ENCODE measurements around the gene IL1RAPL1.
"Not testable (repeated sequence)": the region's sequence is repeated elsewhere in the genome, so short reads cannot be mapped to it uniquely, and the experiment has no call there.

The IL1RAPL1 gene

DNA sequence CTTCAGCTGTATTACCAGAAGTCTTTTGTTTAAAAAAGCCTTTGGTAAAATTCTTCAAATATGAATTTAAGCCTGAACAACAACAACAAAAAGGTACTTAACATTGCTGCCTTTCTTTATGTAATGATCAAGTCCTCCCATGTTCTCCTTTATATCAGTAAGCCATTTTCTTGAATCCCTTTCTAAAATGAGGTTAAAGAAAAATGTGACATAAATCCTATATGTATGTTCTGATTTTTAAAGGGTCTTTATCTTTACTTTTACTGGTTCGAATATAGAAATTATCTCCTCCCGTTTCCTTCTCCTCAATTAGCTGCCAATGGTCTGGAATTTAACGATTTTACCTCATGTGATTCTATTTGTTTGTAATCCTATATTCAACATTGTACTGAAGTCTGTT, 522.8 kb downstream of the IL1RAPL1 start:
- DNase-seq (ENCODE audit: low read depth in 2 of 2), result no peak

DNA sequence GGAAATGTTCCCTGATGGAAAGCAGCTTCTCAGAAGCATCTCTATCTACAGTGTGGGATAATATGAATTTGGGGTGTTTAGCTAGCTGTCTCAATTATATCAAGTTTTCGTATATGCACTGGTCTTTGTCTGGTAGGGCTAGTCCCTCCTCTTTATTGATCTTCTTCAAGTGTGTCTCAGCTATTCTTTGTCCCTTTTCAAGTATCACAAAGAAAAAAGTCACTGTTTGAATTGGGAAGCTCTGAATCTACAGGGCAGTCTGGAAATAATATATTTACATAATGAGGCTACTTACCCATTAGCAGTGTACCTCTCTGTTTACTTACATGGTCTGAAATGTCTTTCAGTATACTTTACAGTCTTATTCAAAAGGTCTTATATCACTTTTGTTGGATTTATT, 526.0 kb downstream of the IL1RAPL1 start:
- no peak for DNase-seq (ENCODE audit: low read depth in 2 of 2)

DNA sequence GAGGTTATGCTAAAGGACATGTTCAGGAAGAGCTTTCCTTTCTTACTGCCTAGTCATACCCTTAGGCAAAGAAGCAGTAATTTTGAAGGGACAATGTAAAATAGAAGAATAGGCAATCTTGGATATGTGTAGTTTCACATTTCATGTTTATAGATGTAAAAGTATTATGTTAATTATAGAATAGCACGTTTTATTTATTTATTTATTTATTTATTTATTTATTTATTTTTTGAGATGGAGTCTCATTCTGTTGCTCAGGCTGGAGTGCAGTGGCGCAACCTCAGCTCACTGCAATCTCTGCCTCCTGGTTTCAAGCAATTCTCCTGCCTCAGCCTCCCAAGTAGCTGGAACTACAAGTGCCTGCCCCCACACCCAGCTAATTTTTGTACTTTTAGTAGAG, 535.6 kb downstream of the IL1RAPL1 start:
- DNase-seq (ENCODE audit: low read depth in 2 of 2), result not testable (repeated sequence)

DNA sequence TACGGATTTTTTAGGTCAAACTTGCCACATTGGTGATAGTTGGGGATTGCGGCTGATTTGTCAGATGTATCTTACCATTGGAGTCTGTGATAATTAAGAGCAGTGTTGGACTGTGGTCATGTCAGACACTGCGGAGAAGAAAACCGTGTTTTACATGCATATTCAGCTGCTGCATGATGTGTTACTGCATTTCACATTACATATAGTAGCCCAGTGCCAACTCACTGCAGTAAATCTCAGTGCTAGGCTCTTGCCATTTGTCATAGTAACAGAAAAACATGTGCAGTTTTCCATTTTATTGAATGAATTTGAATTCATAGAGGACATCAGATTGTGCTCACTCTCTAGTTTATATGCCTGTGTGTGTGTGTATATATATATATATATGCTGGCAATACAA, 543.7 kb downstream of the IL1RAPL1 start:
- DNase-seq (ENCODE audit: low read depth in 2 of 2), result no peak

DNA sequence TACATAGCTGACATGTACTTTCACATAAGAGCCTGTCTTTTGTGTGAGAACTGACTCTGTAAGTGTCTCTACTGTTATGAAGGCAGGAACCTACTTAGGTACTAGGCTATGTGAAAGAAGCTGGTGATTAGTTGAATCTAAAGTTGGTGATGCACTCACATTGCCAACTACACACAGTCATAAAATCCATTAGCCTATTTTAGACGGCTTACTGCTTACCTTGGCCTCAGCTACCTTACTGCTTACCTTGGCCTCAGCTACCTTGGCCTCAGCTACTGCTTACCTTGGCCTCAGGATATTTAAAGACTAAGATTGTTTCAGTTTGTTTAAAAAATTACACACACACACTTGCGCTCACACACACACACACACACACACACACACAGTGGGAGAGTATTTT, 549.7 kb downstream of the IL1RAPL1 start:
- no peak for DNase-seq (ENCODE audit: low read depth in 2 of 2)

DNA sequence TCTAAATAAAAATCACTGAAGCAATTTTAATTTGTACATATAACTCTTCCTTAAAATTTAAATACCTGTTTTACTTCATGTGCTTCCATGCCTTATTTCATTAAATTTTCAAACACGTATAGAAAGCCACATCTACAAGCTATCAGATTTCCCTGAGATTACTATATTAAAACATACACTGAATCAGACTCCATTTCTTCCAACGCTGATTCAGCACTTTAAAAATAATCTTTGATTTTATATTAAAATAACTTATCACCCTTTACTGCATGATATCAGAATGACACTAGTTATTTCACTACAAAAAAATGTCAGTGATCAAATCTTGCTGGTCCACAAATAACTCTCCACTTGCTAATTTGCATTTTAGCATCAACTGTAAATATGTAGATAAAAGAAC, 550.8 kb downstream of the IL1RAPL1 start:
- DNase-seq (ENCODE audit: low read depth in 2 of 2), result no peak

DNA sequence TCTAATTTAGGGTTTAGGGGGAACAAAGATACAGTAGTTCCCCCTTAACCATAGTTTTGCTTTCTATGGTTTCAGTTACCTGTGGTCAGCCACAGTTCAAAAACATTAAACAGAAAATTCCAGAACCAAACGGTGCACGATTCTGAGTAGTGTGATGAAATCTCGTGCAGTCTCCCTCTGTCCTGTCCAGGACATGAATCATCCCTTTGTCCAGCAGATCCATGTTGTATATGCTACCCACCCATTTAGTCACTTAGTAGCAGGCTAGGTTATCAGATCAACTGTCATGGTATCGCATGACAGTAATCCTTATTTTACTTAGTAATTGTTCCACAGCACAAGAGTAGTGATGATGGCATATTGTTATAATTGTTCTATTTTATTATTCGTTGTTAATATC, 556.1 kb downstream of the IL1RAPL1 start:
- no peak for DNase-seq (ENCODE audit: low read depth in 2 of 2)

DNA sequence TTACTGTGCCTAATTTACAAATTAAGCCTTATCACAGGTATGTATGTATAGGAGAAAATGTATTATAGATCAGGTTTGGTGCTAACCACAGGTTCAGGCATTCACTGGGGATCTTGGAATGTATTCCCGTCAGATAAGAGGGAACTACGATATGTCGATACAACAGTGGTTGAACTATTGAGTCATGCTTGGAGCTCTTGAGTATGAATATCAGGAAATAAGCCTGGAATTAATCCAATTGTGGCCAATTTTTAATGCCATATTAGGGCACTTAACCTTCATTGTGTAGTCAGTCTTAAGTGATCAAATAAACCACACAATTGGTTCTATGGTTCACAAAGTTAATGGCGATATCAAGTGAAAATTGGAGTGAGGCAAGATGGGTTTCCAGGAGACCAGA, 556.5 kb downstream of the IL1RAPL1 start:
- DNase-seq (ENCODE audit: low read depth in 2 of 2), result no peak

DNA sequence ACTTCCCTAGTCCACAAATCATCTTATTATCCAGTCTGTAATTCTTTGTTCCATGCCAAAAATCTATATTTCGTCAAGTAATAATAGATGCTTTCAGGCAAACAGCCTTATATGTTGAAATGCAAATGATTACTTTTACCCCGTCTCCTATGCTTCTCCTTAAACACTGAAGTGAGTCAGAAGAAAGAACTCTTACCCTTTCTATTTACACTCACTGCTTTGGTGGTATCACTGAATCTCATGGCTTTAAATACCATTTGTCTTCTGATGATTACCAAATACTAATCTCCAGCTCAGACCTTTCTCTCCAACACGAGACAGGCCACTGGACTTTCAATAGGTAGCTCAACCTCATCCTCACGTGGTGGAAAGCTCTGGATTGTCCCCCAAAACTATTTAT, 558.1 kb downstream of the IL1RAPL1 start:
- DNase-seq (ENCODE audit: low read depth in 2 of 2), result no peak

DNA sequence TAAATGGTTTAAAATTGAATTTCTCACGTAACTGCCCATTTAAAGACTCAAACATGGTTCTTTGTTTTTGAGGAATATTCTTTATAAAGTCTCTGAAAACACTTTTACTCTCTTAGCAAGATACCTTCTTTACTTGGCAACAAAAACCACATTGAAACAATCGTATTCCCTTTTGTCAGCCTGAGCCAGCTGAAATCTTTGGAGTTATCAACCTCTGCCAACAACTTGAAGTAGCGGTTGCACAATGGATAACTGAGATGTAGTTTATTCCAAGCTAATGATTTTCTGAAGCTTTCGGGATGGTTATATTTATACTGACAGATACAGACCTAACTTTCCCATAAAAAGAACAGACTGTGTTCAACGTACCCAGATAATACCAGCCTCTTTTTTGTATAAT, 561.3 kb downstream of the IL1RAPL1 start:
- no peak for DNase-seq (ENCODE audit: low read depth in 2 of 2)

DNA sequence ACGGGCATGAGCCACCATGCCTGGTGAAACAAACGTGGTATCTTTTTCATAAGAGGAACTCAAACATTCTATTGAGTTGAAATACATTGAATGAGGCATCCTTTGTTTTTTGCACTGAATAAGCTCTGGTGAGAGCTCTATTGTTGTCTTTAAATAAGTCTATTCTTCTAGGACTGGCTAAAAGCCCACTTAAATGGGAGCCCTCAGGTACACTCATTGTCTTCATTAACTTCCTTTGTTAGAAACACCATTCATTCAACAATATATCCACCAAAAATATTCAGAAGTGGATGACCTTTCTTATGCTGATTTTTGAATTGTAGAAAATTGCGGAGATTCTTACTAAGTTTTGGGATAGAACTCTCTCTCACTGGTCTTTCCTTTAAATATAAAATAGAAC, 568.0 kb downstream of the IL1RAPL1 start:
- DNase-seq (ENCODE audit: low read depth in 2 of 2), result no peak

DNA sequence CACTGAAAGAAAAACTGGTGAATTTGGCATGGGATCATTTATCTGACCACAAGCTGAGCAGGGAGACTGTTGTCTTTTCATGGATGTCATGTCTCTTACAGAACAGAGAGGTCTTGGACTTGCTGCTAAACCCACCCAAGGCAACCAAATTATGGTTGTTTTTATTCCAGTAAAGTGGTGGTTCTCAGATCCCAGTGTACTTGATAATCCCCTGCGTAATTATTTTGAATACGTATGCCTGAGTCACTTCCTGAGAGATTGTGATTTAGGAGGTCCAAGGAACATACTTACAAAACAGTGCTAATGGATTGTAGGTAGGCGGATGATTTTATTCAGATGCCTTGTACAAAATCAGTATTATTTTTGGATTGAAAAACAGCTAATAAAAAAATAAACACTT, 585.6 kb downstream of the IL1RAPL1 start:
- DNase-seq (ENCODE audit: low read depth in 2 of 2), result no peak

DNA sequence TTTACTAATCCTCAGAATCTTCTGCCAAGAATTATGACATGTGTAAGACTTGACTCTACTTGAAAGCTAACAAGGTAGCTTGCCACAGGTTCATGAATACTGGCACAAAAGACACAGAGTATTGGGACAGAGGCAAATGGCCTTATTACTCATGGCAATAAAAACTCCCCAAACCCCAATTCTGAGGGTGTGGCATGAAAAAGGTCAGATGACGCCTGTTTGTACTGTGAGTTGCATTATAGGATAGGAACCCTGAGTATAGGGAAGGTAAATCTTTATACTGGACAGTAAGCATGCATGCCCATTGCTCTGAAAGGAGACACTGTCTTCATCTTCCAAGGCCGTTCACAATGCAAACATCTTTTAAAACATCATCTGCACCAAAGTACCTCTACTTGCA, 600.0 kb downstream of the IL1RAPL1 start:
- DNase-seq (ENCODE audit: low read depth in 2 of 2), result no peak

DNA sequence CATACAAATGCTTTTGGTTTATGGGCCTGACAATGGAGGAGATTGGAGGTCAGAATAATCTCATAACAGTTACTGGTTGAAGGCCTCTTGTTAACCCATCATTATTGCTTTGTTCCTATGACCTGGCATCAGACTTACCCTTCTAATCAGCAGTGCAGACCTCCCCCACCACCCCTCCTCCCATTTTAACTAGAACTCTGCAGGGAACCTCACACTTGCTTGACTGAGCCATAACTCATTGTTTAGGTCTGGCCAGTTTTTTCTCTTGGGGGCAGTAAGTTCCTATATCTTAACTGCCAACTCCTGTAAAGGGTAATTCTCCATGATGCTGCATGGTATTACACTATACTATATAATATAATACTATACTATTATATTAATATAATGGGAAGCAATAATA, 609.3 kb downstream of the IL1RAPL1 start:
- no peak for DNase-seq (ENCODE audit: low read depth in 2 of 2)

DNA sequence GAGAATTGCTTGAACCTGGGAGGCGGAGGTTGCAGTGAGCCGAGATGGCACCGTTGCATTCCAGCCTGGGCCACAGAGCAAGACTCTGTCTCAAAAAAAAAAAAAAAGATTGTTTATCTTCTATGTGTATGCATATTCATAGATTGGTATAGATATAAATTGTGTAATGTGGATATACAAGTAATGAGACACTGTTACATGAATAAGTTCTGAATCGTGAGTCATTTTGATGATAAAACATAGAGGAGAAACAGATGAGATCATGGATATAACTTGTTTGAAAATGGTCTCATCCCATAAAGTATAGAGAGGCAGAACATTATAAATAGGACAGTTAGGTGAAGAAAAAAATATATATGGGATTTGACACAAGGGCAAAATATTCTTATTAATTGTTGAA, 628.0 kb downstream of the IL1RAPL1 start:
- DNase-seq (ENCODE audit: low read depth in 2 of 2), result no peak

DNA sequence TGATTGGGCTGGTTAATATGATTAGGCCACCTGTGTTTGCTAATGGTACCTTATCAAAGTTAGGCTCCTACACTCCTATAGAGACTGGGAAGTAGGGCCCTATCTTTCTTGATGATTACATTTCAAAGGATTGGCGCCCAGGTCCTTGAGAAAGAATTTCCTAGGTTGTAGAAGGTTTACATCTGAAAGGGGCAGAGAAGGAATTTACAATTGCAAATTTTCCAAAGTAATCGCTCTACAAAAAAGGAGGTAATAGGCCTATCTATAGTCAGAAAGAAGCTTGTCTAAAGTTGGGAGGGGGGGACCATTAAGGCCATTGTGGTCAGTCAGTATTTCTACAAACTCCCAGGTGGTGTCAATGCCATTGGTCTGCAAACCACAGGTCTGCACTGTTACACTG, 638.4 kb downstream of the IL1RAPL1 start:
- DNase-seq (ENCODE audit: low read depth in 2 of 2), result no peak

DNA sequence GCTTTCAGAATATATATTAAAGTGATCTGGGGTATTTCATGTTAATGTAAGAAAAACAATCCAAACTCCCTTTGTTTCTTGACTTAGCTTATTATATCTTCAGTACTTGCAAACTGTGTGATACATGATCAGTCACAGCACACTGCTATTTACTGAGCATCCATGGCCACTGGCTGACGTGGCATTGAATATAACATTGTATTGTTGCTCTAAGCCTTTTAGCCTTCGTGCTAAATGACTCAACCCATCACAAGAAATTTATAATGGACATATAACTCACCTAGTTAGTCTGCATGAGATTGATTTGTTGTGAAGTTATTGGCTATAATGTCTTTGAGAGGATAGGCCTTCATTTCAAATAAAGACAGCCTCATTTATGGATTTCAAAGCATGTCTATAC, 642.6 kb downstream of the IL1RAPL1 start:
- DNase-seq (ENCODE audit: low read depth in 2 of 2), result no peak

DNA sequence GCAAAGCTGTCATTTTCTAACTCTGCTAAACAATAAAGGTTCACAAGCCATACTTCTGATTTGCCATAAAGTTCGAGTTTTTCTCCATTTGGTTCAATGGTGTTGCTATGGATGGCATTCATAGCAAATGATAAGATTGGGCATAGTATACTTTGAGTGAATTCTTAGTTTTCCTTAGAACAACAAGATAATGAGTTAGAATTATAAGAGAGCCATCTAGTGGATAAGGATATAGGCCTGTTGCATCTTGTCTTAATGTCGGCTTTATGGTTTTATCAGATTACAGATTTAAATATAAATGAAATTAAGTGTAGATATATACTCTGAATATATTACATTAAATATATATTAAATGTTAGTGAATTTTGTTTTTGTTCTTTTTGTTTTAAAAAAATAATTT, 644.6 kb downstream of the IL1RAPL1 start:
- no peak for DNase-seq (ENCODE audit: low read depth in 2 of 2)

DNA sequence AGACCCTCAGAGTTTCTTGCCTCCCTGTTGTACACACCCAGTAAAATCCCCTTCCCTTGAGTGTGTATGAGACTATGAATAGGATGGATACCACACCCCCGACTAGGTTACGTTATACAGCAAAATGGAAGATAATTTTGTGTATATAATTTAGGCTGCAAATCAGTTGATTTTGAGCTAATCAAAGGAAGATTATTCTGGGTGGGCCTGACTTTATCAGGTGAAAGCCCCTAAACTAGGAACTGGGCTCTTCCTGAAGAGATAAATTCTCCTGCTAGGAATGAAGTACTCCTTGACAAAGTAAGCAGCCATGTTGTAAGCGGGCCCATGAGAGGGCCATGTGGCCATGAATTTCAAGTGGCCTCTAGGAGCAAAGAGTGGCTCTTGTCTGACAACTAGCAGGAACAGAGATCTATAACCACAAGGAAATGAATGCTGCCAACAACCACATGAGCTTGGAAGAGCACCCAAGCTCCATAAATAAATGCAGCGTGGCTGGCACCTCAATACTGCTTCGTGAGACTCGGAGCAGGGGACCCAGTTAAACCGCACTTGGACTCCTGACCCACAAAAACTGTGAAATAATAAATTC, 646.4 kb downstream of the IL1RAPL1 start:
- no peak for DNase-seq (ENCODE audit: low read depth in 2 of 2)

DNA sequence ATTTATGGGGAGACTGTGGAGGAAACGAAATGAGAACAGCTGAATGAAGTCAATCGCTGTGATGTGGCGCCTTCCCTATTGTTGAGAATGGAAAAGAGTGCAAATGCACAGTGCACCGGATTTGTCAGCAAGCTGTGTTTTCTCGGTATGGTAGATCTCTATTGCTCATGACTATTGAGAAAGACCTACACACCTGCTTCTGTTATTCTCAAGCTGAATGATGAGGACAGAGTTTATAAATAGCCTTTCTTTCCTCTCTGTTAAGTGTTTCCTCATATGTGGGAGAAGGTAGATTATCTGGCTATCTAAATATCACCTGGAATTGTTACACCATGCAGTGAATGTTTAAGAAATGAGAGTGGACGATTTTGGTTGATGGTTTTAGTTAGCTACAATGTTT, 650.7 kb downstream of the IL1RAPL1 start:
- no peak for DNase-seq (ENCODE audit: low read depth in 2 of 2)

DNA sequence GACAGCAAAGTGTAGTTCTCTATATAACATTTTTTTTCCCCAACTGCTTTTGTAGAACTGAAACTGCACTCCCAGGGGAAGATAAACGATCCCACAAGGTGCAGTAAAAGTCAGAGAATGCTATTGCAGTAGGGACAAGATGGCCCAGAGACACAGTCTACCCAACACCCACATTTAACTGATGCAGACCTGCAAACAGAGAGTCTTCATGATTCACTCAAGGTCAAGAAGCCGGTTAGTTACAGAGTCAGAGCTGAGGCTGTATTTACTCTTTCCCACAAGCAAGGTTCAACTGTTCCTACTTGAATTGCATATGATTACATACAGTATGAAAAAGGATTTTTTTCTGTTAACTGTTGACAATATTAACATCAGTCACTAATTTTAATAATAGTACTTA, 654.6 kb downstream of the IL1RAPL1 start:
- DNase-seq (ENCODE audit: low read depth in 2 of 2), result no peak

DNA sequence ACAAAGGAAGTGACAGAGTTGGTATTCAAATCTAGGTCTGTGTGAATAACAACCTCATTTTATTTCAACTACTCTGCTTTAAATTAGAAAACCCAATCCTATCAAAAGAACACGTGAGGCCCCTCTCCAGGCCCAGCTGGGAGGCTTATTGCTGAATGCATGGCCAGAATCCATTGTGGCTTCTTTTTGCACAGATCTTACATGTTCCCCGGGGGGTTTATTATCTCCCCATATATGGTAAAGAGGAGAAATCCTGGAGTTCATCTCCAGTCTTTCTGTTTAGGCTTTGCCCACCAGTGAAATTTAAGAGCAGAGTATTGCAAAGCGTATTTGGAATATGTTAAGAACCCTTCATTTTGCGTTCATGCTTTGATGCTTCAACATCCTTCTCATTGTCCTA, 655.6 kb downstream of the IL1RAPL1 start:
- DNase-seq (ENCODE audit: low read depth in 2 of 2), result no peak

DNA sequence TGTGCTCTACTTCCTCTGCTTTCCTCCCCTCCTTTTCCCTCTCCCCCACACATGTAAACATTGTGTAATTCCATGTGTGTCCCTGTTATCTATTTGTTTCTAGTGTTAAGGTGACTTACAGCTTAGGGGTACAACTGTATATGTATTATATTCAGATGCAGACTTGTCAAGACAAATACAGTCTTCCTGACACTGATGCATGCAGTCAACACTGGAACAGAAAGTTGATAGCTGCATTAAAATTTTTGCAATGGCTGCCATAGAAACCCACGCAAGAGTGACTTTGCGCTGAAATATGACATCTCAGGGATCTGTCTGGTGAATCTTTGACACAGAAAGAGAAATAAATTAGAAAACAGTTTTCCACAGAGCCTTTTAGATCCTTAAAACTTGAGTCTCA, 656.7 kb downstream of the IL1RAPL1 start:
- DNase-seq (ENCODE audit: low read depth in 2 of 2), result no peak

DNA sequence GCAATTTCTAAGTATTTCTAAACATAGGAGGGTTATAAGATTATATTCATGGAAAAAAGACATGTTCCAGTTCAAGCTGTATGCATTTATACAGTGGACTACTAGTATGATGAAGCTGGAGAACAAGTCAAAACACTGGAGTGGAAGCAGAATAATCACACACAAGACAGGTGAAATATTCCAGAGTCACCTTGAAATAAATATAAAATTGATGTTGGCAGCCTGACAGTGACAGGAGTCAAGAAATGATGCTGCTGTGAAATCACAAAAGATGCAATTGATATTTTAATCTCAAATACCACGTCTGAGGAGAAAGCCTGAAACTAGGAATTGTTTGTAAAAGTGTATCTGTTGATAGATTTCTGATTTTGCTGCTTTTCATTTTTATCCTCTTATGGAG, 667.3 kb downstream of the IL1RAPL1 start:
- no peak for DNase-seq (ENCODE audit: low read depth in 2 of 2)

DNA sequence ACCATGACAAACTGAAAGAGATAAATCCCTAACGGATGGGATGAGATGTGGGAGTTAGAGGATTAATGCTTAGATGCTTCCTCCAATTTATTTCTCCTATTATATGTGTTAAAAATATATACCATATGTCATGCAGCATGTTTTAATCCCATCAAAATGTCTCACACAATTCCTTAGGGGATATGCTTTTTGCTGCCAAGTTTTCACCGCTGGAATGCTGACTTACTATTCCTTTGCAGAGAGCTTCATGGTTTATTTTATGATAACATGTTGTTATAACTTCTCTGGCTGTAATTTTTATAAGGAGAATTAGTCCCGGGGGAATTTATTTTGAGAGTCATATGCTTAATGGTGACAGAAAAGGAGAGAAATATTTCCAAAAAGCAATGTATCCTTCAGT, 670.3 kb downstream of the IL1RAPL1 start:
- DNase-seq (ENCODE audit: low read depth in 2 of 2), result peak; percentile 76 to 77
